Vagina (tissue), 2 donors: ENCODE data around the gene ANKRD10.

Experiments
- CTCF ChIP-seq, 3 experiments: fragments of 450-650 bp in 2 of 3; fragments of 200-600 bp in 1 of 3; sonication (generic) in 1 of 3; IDR thresholded peaks; one replicate each; pipeline ENCODE4 v1.5.1; 2017 to 2019; ENCODE audit warnings: antibody characterized with exemption in 3 of 3, mild to moderate bottlenecking in 2 of 3, moderate library complexity in 2 of 3
- POLR2A ChIP-seq, 2 donors: fragments of 450-650 bp; IDR thresholded peaks; one replicate each; pipeline ENCODE4 v1.6.1; 2017; ENCODE audit warnings: antibody characterized with exemption in 2 of 2, mild to moderate bottlenecking in 2 of 2, moderate library complexity in 2 of 2
- POLR2AphosphoS5 ChIP-seq, 2 donors: sonication (generic); formaldehyde crosslinking; IDR thresholded peaks; one replicate each; pipeline ENCODE4 v1.9.0; 2017; ENCODE audit warnings: antibody characterized with exemption in 2 of 2, mild to moderate bottlenecking in 2 of 2, low read depth in 1 of 2; ENCODE audit not compliant: insufficient read depth in 1 of 2

DNA sequence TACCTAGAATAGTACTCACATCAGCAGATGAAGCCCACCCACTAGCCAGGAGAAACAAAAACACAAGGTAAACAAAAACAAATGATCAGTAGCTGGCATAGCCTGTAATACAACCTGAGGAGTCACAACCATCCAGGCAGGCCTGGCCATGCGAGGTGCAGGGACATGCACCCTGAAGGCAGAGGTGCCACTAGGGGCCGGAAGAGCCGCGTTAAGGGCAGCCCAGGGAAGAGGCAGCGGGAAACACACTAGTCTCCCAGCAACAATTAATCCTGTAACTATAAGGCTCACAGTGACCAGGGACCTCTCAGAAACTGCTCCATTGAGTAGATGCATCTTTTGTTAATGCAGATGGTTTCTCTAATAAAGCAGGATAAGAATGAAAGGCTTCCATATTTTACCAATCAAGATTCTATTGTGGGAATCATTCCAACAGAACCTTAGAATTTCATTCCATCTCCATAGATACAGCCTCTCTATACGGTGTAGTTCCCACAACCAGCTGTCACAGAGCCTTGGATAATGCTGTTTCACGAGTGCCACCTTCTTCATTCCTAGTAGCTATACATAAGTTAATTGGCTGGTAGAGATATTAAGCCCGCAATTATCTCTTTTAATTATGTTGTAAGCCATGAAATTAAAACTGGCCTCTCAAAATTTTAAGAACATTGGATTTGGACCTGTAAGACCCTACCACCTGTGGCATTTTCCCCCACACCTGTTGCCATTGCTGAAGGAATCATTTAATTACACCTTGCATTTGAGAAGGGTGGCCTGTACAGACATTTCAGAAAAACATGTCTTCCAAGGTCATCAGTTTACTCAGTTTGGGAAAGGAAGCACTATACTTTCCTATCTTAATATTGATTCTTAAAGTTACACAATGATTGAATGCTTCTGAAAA, 28.7 kb downstream of the ANKRD10 start:
- TF ChIP-seq CTCF (IDR thresholded peaks at IDR 0.05) = no peak
- TF ChIP-seq POLR2A (IDR thresholded peaks at IDR 0.05) = no peak
- TF ChIP-seq POLR2AphosphoS5 (IDR thresholded peaks at IDR 0.05; ENCODE audit: insufficient read depth in 1 of 2, low read depth in 1 of 2) = no peak
